SK-N-SH (cell line): ENCODE measurements around the gene PTDSS2. TPM values are rescaled to one million over a fixed set of nuclear protein-coding genes. Genes with fewer than 3 reads are reported as not detected.

Experiments used
- CTCF ChIA-PET: fragments of 300-600, 350-600 bp; formaldehyde crosslinking; extraction: SDS; loops from one replicate; lab custom pipeline; 2021; lab: Yijun Ruan, JAX
- POLR2A ChIA-PET: fragments of 350-600 bp; sonication (Branson Sonifier 250); formaldehyde crosslinking; extraction: SDS; loops from one replicate; lab custom pipeline; 2020; ENCODE audit warnings: antibody characterized with exemption, inconsistent platforms; lab: Yijun Ruan, JAX
- DNase-seq: peaks from one replicate; pipeline ENCODE4 v3.0.0; 2012
- H2AFZ ChIP-seq: fragments of 200-600 bp; sonication (generic); 2 replicates; pipeline ENCODE4 v1.8.1; 2016; ENCODE audit warnings: antibody characterized with exemption, mild to moderate bottlenecking, low read depth
- H3F3A ChIP-seq: fragments of 200-600 bp; sonication (generic); replicated peaks from 2 replicates; pipeline ENCODE3; 2016; ENCODE audit warnings: antibody characterized with exemption, mild to moderate bottlenecking; ENCODE audit not compliant: insufficient read depth
- H3K27ac ChIP-seq, 2 experiments: fragments of 200-500 bp in 1 of 2; fragments of 200-600 bp in 1 of 2; sonication (Bioruptor generic) in 1 of 2; sonication (generic), shearing (Covaris generic) in 1 of 2; 2 replicates each; pipeline versions ENCODE4 v1.5.1 to v1.6.1; 2014 to 2016; ENCODE audit warnings: low read depth in 2 of 2, inconsistent platforms in 1 of 2, low read length in 1 of 2, mild to moderate bottlenecking in 1 of 2, mixed read lengths in 1 of 2
- H3K27me3 ChIP-seq: fragments of 200-600 bp; sonication (generic), shearing (Covaris generic); 2 replicates; pipeline ENCODE4 v1.6.1; 2016; ENCODE audit warnings: mixed run types; ENCODE audit not compliant: insufficient read depth
- H3K36me3 ChIP-seq, 2 experiments: fragments of 200-500 bp in 1 of 2; fragments of 200-600 bp in 1 of 2; sonication (Bioruptor generic) in 1 of 2; sonication (generic) in 1 of 2; replicated peaks in 1 of 2; 2 replicates each; pipeline versions ENCODE3 to v1.5.1; 2014 to 2016; ENCODE audit warnings: low read length in 1 of 2, mild to moderate bottlenecking in 1 of 2; ENCODE audit not compliant: insufficient read depth in 2 of 2, control insufficient read depth in 1 of 2
- H3K4me1 ChIP-seq, 2 experiments: fragments of 200-500 bp in 1 of 2; fragments of 200-600 bp in 1 of 2; sonication (Bioruptor generic) in 1 of 2; sonication (generic), shearing (Covaris generic) in 1 of 2; 2 replicates each; pipeline versions ENCODE4 v1.5.1 to v1.6.1; 2014 to 2016; ENCODE audit warnings: low read depth in 1 of 2, low read length in 1 of 2, mixed run types in 1 of 2; ENCODE audit not compliant: insufficient read depth in 2 of 2, control insufficient read depth in 1 of 2
- H3K4me2 ChIP-seq: fragments of 200-600 bp; sonication (generic), shearing (Covaris generic); 2 replicates; pipeline ENCODE4 v1.6.1; 2017; ENCODE audit warnings: mixed run types
- H3K4me3 ChIP-seq, 2 experiments: fragments of 200-500 bp in 1 of 2; fragments of 200-600 bp in 1 of 2; sonication (Bioruptor generic) in 1 of 2; sonication (generic), shearing (Covaris generic) in 1 of 2; 2 replicates each; pipeline versions ENCODE4 v1.5.1 to v1.8.1; 2014 to 2016; ENCODE audit warnings: low read depth in 2 of 2, inconsistent platforms in 1 of 2, low read length in 1 of 2, mild to moderate bottlenecking in 1 of 2, mixed read lengths in 1 of 2, moderate library complexity in 1 of 2
- H3K79me2 ChIP-seq: fragments of 200-600 bp; sonication (generic); 2 replicates; pipeline ENCODE4 v1.8.1; 2017; ENCODE audit warnings: mild to moderate bottlenecking; ENCODE audit not compliant: insufficient read depth
- H3K9ac ChIP-seq: fragments of 200-600 bp; sonication (generic); 2 replicates; pipeline ENCODE4 v1.6.1; 2017; ENCODE audit warnings: mixed run types
- H3K9me2 ChIP-seq: fragments of 200-600 bp; sonication (generic); 2 replicates; pipeline ENCODE4 v1.6.1; 2017; ENCODE audit warnings: mixed run types
- H3K9me3 ChIP-seq: fragments of 200-600 bp; sonication (generic); 2 replicates; pipeline ENCODE4 v1.6.1; 2017; ENCODE audit warnings: mixed run types, mild to moderate bottlenecking, moderate library complexity
- H4K20me1 ChIP-seq: fragments of 200-600 bp; sonication (generic); 2 replicates; pipeline ENCODE4 v1.6.1; 2017; ENCODE audit warnings: mild to moderate bottlenecking, mixed run types; ENCODE audit not compliant: insufficient read depth
- EP300 ChIP-seq, 2 experiments: IDR thresholded peaks; 2 replicates each; pipeline versions ENCODE4 v1.4.0 to v1.6.1; 2012; ENCODE audit warnings: borderline replicate concordance in 1 of 2, low read depth in 1 of 2, low read length in 1 of 2
- EZH2phosphoT487 ChIP-seq: fragments of 200-600 bp; sonication (generic); IDR thresholded peaks from 2 replicates; pipeline ENCODE4 v1.6.1; 2017; ENCODE audit warnings: low read depth, mixed run types, mild to moderate bottlenecking, antibody characterized with exemption, moderate library complexity, borderline replicate concordance
- GATA2 ChIP-seq: sonication (generic); formaldehyde crosslinking; IDR thresholded peaks from 2 replicates; pipeline ENCODE4 v1.5.0; 2020; ENCODE audit warnings: mild to moderate bottlenecking, missing genetic modification reagents
- MXI1 ChIP-seq: IDR thresholded peaks from 2 replicates; pipeline ENCODE4 v1.6.1; 2012; ENCODE audit warnings: mild to moderate bottlenecking, low read depth, low read length, improper control_type of control experiment
- POLR2AphosphoS5 ChIP-seq: IDR thresholded peaks from 2 replicates; pipeline ENCODE4 v1.6.1; 2012; ENCODE audit warnings: low read depth, low read length
- SIN3A ChIP-seq: IDR thresholded peaks from 2 replicates; pipeline ENCODE4 v1.6.1; 2012; ENCODE audit warnings: low read depth, mild to moderate bottlenecking, low read length, moderate library complexity, borderline replicate concordance
- SMC3 ChIP-seq: IDR thresholded peaks from 2 replicates; pipeline ENCODE4 v1.6.1; 2012; ENCODE audit warnings: low read depth, low read length, improper control_type of control experiment
- TCF12 ChIP-seq: IDR thresholded peaks from 2 replicates; pipeline ENCODE4 v1.4.0; 2012
- TEAD4 ChIP-seq: IDR thresholded peaks from 2 replicates; pipeline ENCODE4 v1.4.0; 2012; ENCODE audit warnings: mild to moderate bottlenecking, borderline replicate concordance; ENCODE audit not compliant: insufficient read depth
- WGBS: methylation state at CpG from one replicate; pipeline ENCODE4 v1.1.6; 2017; ENCODE audit warnings: low lambda C conversion rate; 5-methylcytosine and 5-hydroxymethylcytosine counted together
- polyA plus RNA-seq, 3 experiments: library from polyadenylated mRNA; depleted of rRNA; stranded (reverse); fragments of >200 nt; gene quantifications; 2 replicates each; pipeline ENCODE4 v1.2.3, GENCODE V29; 2012
- TF ChIP-seq, protein P1 (sequence below): fragments of 150-350 bp; IDR thresholded peaks from 2 replicates; pipeline ENCODE4 v1.6.1; 2017; ENCODE audit warnings: antibody characterized with exemption, low read length, low read depth, borderline replicate concordance
- TF ChIP-seq, protein P2 (sequence below): IDR thresholded peaks from 2 replicates; pipeline ENCODE4; 2012
- TF ChIP-seq, protein P3 (sequence below): fragments of 200-600 bp; sonication (generic); IDR thresholded peaks from 2 replicates; pipeline ENCODE4 v1.6.1; 2017; ENCODE audit warnings: antibody characterized with exemption, mild to moderate bottlenecking, moderate library complexity
- TF ChIP-seq, protein P4 (sequence below): IDR thresholded peaks from 2 replicates; pipeline ENCODE4 v1.4.0; 2012; ENCODE audit warnings: low read depth
- TF ChIP-seq, protein P5 (sequence below): IDR thresholded peaks from 2 replicates; pipeline ENCODE4 v1.4.0; 2012; ENCODE audit warnings: low read depth, borderline replicate concordance
- TF ChIP-seq, protein P6 (sequence below): IDR thresholded peaks from 2 replicates; pipeline ENCODE4 v1.6.1; 2012; ENCODE audit warnings: mild to moderate bottlenecking, low read depth, low read length, moderate library complexity

Gene PTDSS2
- polyA plus RNA-seq, 1 of the 3 experiments (the other 2 are of a cell fraction) = 28.6 TPM

DNA sequence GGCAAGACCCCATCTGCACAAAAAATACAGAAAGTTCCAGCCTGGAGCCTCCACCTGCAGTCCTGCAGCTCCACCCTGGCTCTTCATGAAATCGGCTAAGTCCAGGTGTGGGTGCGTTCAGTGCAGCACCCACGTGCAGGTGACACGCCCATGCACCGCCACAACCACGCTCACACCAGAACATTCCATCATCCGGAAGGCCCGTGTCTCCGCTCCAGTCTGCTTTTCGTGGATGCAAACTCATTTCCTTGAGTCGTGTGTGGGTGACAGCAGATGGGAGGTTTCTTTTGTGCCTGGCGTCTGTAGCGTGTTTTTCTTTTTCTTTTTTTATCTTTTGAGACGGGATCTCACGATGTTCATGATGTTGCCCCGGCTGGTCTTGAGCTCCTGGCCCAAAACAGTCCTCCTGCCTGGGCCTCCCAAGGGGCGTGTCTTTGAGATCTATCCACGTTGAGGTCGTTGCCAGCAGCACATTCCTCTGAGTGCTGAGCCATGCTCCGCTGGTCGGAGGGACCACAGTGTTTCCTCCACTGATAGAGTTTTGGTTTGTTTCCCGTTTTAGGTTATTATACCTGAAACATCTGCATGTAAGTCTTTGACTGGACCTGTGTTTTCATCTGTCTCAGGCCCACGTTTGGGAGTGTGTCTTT lies 7.2 kb downstream of the PTDSS2 start:
- POLR2A ChIA-PET = no interaction called here
- H4K20me1 ChIP-seq = peaks cover 3% of the 10 kb centered on the region; the same call in 1 of the 2 replicates
- no peak overlapping the region for H2AFZ ChIP-seq

More for the DNA sequence above, 7.2 kb downstream of the PTDSS2 start:
- Histone ChIP-seq H3K9me2 (no peaks in the 10 kb centered on the region), H3K27me3 (no peaks in the 10 kb centered on the region), H3K27ac (no peak overlapping the region), H3K9ac (no peak overlapping the region), H3K4me1 (no peaks in the 10 kb centered on the region; a peak in 1 of 4 replicates), H3K79me2 (peaks cover 40% of the 10 kb centered on the region), H3K4me2 (no peak overlapping the region), H3K4me3 (no peak overlapping the region), H3K9me3 (no peaks in the 10 kb centered on the region), H3K36me3 (peaks cover 6 to 22% of the 10 kb centered on the region in 2 experiments), H3F3A (no peaks in the 10 kb centered on the region)
- no peak for DNase-seq
- WGBS = 93% methylated on average over 23 of the region's 23 CpGs
- CTCF ChIA-PET = interaction anchor here (0.8 kb wide), 1 partner anchor 61 kb away, joined by 3 read pairs; no protein-coding TSS in a partner anchor
- TF ChIP-seq MXI1 = no peak
- no peak for TF ChIP-seq EZH2phosphoT487
- TF ChIP-seq, protein P1, sequence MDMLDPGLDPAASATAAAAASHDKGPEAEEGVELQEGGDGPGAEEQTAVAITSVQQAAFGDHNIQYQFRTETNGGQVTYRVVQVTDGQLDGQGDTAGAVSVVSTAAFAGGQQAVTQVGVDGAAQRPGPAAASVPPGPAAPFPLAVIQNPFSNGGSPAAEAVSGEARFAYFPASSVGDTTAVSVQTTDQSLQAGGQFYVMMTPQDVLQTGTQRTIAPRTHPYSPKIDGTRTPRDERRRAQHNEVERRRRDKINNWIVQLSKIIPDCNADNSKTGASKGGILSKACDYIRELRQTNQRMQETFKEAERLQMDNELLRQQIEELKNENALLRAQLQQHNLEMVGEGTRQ = no peak
- no peak for TF ChIP-seq GATA2 (CRISPR knock-in tag)
- TF ChIP-seq, protein P2, sequence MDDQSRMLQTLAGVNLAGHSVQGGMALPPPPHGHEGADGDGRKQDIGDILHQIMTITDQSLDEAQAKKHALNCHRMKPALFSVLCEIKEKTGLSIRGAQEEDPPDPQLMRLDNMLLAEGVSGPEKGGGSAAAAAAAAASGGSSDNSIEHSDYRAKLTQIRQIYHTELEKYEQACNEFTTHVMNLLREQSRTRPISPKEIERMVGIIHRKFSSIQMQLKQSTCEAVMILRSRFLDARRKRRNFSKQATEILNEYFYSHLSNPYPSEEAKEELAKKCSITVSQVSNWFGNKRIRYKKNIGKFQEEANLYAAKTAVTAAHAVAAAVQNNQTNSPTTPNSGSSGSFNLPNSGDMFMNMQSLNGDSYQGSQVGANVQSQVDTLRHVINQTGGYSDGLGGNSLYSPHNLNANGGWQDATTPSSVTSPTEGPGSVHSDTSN = no peak
- no peak for TF ChIP-seq POLR2AphosphoS5
- TF ChIP-seq, protein P3, sequence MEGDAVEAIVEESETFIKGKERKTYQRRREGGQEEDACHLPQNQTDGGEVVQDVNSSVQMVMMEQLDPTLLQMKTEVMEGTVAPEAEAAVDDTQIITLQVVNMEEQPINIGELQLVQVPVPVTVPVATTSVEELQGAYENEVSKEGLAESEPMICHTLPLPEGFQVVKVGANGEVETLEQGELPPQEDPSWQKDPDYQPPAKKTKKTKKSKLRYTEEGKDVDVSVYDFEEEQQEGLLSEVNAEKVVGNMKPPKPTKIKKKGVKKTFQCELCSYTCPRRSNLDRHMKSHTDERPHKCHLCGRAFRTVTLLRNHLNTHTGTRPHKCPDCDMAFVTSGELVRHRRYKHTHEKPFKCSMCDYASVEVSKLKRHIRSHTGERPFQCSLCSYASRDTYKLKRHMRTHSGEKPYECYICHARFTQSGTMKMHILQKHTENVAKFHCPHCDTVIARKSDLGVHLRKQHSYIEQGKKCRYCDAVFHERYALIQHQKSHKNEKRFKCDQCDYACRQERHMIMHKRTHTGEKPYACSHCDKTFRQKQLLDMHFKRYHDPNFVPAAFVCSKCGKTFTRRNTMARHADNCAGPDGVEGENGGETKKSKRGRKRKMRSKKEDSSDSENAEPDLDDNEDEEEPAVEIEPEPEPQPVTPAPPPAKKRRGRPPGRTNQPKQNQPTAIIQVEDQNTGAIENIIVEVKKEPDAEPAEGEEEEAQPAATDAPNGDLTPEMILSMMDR = no peak
- TF ChIP-seq, protein P4, sequence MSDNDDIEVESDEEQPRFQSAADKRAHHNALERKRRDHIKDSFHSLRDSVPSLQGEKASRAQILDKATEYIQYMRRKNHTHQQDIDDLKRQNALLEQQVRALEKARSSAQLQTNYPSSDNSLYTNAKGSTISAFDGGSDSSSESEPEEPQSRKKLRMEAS = no peak
- TF ChIP-seq SMC3 = no peak
- no peak for TF ChIP-seq SIN3A
- TF ChIP-seq, protein P5, sequence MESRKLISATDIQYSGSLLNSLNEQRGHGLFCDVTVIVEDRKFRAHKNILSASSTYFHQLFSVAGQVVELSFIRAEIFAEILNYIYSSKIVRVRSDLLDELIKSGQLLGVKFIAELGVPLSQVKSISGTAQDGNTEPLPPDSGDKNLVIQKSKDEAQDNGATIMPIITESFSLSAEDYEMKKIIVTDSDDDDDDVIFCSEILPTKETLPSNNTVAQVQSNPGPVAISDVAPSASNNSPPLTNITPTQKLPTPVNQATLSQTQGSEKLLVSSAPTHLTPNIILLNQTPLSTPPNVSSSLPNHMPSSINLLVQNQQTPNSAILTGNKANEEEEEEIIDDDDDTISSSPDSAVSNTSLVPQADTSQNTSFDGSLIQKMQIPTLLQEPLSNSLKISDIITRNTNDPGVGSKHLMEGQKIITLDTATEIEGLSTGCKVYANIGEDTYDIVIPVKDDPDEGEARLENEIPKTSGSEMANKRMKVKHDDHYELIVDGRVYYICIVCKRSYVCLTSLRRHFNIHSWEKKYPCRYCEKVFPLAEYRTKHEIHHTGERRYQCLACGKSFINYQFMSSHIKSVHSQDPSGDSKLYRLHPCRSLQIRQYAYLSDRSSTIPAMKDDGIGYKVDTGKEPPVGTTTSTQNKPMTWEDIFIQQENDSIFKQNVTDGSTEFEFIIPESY = no peak
- TF ChIP-seq, protein P6, sequence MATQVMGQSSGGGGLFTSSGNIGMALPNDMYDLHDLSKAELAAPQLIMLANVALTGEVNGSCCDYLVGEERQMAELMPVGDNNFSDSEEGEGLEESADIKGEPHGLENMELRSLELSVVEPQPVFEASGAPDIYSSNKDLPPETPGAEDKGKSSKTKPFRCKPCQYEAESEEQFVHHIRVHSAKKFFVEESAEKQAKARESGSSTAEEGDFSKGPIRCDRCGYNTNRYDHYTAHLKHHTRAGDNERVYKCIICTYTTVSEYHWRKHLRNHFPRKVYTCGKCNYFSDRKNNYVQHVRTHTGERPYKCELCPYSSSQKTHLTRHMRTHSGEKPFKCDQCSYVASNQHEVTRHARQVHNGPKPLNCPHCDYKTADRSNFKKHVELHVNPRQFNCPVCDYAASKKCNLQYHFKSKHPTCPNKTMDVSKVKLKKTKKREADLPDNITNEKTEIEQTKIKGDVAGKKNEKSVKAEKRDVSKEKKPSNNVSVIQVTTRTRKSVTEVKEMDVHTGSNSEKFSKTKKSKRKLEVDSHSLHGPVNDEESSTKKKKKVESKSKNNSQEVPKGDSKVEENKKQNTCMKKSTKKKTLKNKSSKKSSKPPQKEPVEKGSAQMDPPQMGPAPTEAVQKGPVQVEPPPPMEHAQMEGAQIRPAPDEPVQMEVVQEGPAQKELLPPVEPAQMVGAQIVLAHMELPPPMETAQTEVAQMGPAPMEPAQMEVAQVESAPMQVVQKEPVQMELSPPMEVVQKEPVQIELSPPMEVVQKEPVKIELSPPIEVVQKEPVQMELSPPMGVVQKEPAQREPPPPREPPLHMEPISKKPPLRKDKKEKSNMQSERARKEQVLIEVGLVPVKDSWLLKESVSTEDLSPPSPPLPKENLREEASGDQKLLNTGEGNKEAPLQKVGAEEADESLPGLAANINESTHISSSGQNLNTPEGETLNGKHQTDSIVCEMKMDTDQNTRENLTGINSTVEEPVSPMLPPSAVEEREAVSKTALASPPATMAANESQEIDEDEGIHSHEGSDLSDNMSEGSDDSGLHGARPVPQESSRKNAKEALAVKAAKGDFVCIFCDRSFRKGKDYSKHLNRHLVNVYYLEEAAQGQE = no peak
- TF ChIP-seq TEAD4 = no peak
- TF ChIP-seq TCF12 = no peak
- no peak for TF ChIP-seq EP300 (IDR thresholded peaks at IDR 0.05; ENCODE audit: borderline replicate concordance in 1 of 2, low read depth in 1 of 2, low read length in 1 of 2)
